ENCODE data around the gene OMG.

- TF ChIP-seq RBAK (tag by site-specific recombination; IDR thresholded peaks at IDR 0.05) (no peak), CTCF (tag by site-specific recombination; IDR thresholded peaks at IDR 0.05) (no peak)
Observed at GRCh38 chr17:31314782-31315100, 17.7 kb upstream of the OMG start.

Data from HEK293 (cell line).